Neural crest cell (in vitro differentiated cells): ENCODE measurements around the gene DAPK2. TPM values are rescaled to one million over a fixed set of nuclear protein-coding genes. Genes with fewer than 3 reads are reported as not detected.
"Not testable (repeated sequence)": the region's sequence is repeated elsewhere in the genome, so short reads cannot be mapped to it uniquely, and the experiment has no call there.

Experiments used
- DNase-seq: peaks from one replicate; pipeline ENCODE4 v3.0.0; 2021; ENCODE audit warnings: low read depth, mixed read lengths, low spot score
- H3K27ac Mint-ChIP-seq: one replicate; pipeline ENCODE4 v1.8.0; 2021; ENCODE audit warnings: mild to moderate bottlenecking, mixed read lengths; ENCODE audit not compliant: unreplicated experiment
- H3K27me3 Mint-ChIP-seq: 2 replicates; pipeline ENCODE4 v1.8.0; 2021; ENCODE audit warnings: low read depth, mild to moderate bottlenecking, mixed read lengths
- H3K36me3 Mint-ChIP-seq: 2 replicates; pipeline ENCODE4 v1.8.0; 2021; ENCODE audit warnings: low read depth, mild to moderate bottlenecking, mixed read lengths
- H3K4me1 Mint-ChIP-seq: 2 replicates; pipeline ENCODE4 v1.8.0; 2021; ENCODE audit warnings: mixed read lengths
- H3K4me3 Mint-ChIP-seq: one replicate; pipeline ENCODE4 v1.8.0; 2021; ENCODE audit warnings: mild to moderate bottlenecking, mixed read lengths
- H3K9me3 Mint-ChIP-seq: 2 replicates; pipeline ENCODE4 v1.8.0; 2021; ENCODE audit warnings: mixed read lengths
- total RNA-seq: library from RNA; stranded (reverse); gene quantifications from 2 replicates; pipeline ENCODE4 v1.2.1, GENCODE V29; 2021
- TF ChIP-seq, protein P1 (sequence below): fragments of 200-600 bp; sonication (generic); conservative IDR thresholded peaks from 2 replicates; pipeline ENCODE4 v1.5.0; 2021; ENCODE audit warnings: antibody characterized with exemption, mild to moderate bottlenecking

DAPK2 gene
- total RNA-seq, 1 donor from 2014 or later, result 8.5 TPM

DNA sequence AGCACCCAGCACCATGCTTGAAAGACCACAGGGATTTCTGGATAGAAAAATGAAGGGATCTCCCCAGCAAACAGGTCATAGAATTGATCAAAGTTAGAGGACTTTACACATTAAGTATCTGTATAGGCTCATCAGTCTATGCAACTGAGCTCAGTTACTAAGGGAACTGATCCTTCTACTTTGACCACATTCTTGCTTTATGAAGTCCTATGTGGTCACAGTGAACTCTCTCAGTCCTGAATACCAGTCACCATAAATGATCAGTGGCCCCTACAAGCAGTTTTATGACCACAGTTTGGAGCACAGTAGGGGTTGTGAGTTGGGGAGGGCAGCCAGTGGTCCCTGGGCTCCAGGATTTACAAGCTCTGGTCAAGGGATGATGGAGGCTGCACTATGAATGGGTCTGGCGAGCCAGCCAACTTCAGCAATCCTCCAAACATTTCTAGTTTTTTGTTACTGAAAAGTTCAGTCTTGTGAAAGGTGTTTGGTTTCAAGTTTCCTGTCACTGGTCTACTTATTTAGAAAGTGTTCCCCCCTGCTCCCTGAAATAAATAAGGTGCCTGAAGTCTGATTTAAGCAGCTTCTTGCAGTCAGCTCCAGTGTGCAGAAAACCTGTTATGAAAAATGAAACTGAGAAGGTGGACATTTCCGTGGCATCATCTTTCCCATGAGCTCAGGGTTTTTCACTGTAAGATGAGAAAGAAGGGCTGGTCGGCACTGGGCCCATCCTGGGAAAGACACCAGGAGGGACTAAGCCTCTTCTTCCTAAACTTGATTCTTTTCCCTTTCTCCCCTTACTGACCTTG, 75.5 kb downstream of the DAPK2 start:
- no peaks in the 10 kb centered on the region for H3K36me3 Mint-ChIP-seq
- DNase-seq, result no peak
- peak overlapping the region; percentile 4 for H3K27ac Mint-ChIP-seq
- peaks cover 47% of the 10 kb centered on the region for H3K4me1 Mint-ChIP-seq
- TF ChIP-seq, protein P1, sequence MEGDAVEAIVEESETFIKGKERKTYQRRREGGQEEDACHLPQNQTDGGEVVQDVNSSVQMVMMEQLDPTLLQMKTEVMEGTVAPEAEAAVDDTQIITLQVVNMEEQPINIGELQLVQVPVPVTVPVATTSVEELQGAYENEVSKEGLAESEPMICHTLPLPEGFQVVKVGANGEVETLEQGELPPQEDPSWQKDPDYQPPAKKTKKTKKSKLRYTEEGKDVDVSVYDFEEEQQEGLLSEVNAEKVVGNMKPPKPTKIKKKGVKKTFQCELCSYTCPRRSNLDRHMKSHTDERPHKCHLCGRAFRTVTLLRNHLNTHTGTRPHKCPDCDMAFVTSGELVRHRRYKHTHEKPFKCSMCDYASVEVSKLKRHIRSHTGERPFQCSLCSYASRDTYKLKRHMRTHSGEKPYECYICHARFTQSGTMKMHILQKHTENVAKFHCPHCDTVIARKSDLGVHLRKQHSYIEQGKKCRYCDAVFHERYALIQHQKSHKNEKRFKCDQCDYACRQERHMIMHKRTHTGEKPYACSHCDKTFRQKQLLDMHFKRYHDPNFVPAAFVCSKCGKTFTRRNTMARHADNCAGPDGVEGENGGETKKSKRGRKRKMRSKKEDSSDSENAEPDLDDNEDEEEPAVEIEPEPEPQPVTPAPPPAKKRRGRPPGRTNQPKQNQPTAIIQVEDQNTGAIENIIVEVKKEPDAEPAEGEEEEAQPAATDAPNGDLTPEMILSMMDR, result no peak
- no peaks in the 10 kb centered on the region for H3K9me3 Mint-ChIP-seq
- no peaks in the 10 kb centered on the region for H3K27me3 Mint-ChIP-seq
- H3K4me3 Mint-ChIP-seq, result no peak overlapping the region

DNA sequence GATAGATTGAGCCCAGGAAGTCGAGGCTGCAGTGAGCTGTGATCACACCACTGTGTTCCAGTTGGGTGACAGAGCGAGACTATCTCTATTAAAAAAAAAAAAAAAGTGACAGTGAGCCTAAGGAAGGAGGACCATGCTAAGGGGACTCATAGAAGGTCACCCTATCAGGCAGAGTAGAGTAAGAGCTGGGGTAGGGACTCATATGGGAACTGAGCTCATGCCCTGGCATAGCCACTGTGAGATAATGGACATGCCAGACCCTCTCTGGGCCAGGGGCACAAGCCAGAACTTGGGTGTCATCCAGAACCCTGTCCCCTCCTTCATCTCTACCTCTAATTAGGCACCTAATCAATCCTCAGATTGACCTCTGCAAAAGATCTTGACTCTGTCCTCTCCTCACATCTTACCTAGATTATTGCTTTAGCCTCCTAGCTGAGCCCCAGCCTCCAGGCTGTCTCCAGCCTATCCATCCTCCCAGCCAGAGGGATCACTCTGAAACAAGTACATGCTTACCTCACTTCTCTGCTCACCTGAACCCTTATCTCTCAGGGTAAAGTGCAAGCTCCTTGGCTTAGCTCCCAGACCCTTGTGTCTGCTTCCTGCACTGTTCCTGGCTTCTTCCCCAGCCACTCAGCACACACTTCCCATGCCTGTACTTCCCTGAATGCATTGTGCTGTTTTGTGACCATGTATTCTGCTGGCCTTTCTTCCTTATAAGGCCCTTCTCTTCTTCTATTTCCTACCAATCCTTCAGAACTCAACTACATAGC, 76.4 kb downstream of the DAPK2 start:
- peak overlapping the region; percentile 70 for H3K27ac Mint-ChIP-seq
- no peak for DNase-seq

DNA sequence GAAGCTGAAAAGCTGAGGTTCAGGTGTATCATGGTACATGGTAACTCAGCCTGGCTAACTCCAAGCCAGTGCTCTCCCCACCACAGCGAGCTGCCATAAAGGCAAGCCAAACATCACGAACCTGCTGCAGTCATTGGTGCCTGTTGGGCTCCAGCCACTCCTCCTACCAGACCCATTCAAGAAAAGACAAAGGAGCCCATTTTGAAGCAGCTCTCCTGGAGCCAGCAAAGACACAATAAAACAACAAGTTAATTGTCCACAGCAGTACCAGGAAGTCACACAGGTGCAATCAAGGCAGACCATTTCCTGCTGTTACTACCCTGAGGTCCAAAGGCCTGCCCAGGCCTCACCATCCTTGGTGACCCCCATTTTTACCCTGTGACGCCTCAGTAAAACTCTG, 77.6 kb downstream of the DAPK2 start:
- H3K9me3 Mint-ChIP-seq, result peaks cover 3% of the 10 kb centered on the region
- TF ChIP-seq, protein P1, result no peak
- peaks cover 13% of the 10 kb centered on the region for H3K36me3 Mint-ChIP-seq
- H3K4me1 Mint-ChIP-seq, result peaks cover 36% of the 10 kb centered on the region
- no peak for DNase-seq
- no peaks in the 10 kb centered on the region for H3K27me3 Mint-ChIP-seq
- H3K27ac Mint-ChIP-seq, result peak overlapping the region; percentile 75
- no peak overlapping the region for H3K4me3 Mint-ChIP-seq

More for the DNA sequence above, 76.4 kb downstream of the DAPK2 start:
- Mint-ChIP-seq H3K4me1 (peaks cover 46% of the 10 kb centered on the region), H3K27me3 (no peaks in the 10 kb centered on the region), H3K9me3 (no peaks in the 10 kb centered on the region), H3K36me3 (peaks cover 5% of the 10 kb centered on the region), H3K4me3 (no peak overlapping the region)
- TF ChIP-seq, protein P1, result no peak

DNA sequence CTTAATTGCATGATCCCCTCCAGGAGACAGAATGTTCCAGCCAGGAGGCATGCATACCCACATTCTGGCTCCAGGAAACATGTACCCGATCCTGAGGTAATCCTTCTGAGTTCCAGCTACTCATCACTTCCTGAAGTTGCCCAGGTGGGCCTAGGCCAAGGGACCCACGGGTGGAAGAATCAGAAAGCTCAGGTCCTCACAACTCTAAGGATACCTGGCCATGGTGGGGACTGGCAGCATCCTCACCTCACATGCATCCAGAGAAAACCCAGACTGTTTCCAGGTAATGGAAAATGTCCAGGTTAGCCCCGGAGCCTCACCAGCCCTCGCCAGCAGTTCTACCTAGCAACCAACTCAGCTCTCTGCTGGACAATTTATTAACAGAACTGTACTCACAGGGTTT, 78.2 kb downstream of the DAPK2 start:
- H3K9me3 Mint-ChIP-seq, result peaks cover 8% of the 10 kb centered on the region
- H3K4me1 Mint-ChIP-seq, result peaks cover 30% of the 10 kb centered on the region
- H3K36me3 Mint-ChIP-seq, result peaks cover 18% of the 10 kb centered on the region
- DNase-seq, result no peak
- TF ChIP-seq, protein P1, result no peak
- no peaks in the 10 kb centered on the region for H3K27me3 Mint-ChIP-seq
- no peak overlapping the region for H3K27ac Mint-ChIP-seq
- no peak overlapping the region for H3K4me3 Mint-ChIP-seq

DNA sequence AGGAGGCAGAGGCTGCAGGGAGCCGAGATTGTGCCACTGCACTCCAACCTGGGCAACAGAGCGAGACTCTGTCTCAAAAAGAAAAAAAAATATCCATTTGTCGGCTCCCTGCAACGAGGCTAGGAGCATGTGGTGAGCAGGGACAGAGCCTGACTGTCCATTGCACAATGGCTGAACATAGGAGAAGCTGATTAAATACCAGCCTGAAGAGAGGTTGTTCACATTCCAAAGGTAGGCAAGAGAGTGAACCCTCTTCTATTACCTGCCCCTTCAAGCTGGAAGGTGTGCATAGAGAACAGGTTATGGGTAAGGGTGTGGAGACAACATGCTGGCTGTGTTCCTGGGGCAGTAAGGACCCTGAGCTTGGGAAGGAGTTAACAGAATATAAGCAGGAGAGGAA, 78.7 kb downstream of the DAPK2 start:
- TF ChIP-seq, protein P1, result no peak
- Mint-ChIP-seq H3K4me1 (peaks cover 30% of the 10 kb centered on the region), H3K9me3 (peaks cover 8% of the 10 kb centered on the region), H3K27ac (no peak overlapping the region), H3K4me3 (no peak overlapping the region), H3K27me3 (no peaks in the 10 kb centered on the region), H3K36me3 (peaks cover 18% of the 10 kb centered on the region)
- DNase-seq, result no peak

DNA sequence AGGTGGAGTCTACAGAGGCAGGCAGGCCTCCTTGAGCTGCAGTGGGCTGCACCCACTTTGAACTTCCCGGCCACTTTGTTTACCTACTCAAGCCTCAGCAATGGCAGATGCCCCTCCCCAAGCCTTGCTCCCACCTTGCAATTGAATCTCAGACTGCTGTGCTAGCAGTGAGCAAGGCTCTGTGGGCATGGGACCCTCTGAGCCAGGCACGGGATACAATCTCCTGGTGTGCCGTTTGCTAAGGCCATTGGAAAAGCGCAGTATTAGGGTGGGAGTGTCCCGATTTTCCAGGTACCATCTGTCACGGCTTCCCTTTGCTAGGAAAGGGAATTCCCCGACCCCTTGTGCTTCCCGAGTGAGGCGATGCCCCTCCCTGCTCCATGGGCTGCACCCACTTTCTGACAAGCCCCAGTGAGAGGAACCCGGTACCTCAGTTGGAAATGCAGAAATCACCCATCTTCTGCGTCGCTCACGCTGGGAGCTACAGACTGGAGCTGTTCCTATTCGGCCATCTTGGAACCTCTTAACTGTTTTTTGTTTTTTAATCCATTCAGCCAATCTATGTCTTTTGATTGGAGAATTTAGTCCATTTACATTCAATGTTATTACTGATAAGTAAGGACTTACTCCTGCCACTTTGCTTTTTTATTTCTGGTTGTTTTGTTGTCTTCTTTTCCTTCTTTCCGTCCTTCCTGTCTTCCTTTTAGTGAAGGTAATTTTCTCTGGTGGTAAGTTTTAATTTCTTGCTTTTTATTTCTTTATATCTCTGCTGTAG, 83.2 kb downstream of the DAPK2 start:
- peaks cover 12% of the 10 kb centered on the region for H3K9me3 Mint-ChIP-seq
- not testable (repeated sequence) for DNase-seq, H3K4me3 Mint-ChIP-seq, H3K4me1 Mint-ChIP-seq, H3K27me3 Mint-ChIP-seq, H3K27ac Mint-ChIP-seq
- H3K36me3 Mint-ChIP-seq, result peaks cover 26% of the 10 kb centered on the region
